Ovary (tissue), 3 donors: ENCODE measurements around the gene KIF5A.

Experiments used
- EP300 ChIP-seq: sonication (generic); formaldehyde crosslinking; IDR thresholded peaks from one replicate; pipeline ENCODE4 v1.6.1; 2017; ENCODE audit warnings: antibody characterized with exemption
- POLR2A ChIP-seq: fragments of 450-650 bp; IDR thresholded peaks from one replicate; pipeline ENCODE4 v1.6.1; 2017; ENCODE audit warnings: antibody characterized with exemption, mild to moderate bottlenecking, moderate library complexity
- TF ChIP-seq, protein P1 (sequence below), 3 donors: fragments of 450-650 bp in 2 of 3; fragments of 200-600 bp in 1 of 3; IDR thresholded peaks; one replicate each; pipeline versions ENCODE4 v1.5.1 to v1.8.0; 2016 to 2022; ENCODE audit warnings: antibody characterized with exemption in 3 of 3, mild to moderate bottlenecking in 1 of 3
- donor health status: DM: no; HTN: no; CAD: no.

DNA sequence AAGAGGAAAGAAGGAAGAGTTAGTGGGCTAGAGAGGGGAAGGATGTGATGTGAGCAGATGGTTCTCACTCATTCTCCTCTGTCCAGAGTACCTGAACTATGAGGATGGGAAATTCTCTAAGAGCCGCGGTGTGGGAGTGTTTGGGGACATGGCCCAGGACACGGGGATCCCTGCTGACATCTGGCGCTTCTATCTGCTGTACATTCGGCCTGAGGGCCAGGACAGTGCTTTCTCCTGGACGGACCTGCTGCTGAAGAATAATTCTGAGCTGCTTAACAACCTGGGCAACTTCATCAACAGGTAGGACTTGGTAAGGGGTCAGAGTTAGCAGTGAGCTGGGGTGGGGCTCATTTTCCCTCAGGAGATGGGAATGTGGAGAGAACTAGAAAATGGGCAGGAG, 37.2 kb upstream of the KIF5A start:
- TF ChIP-seq POLR2A (no peak), EP300 (no peak)
- TF ChIP-seq, protein P1, sequence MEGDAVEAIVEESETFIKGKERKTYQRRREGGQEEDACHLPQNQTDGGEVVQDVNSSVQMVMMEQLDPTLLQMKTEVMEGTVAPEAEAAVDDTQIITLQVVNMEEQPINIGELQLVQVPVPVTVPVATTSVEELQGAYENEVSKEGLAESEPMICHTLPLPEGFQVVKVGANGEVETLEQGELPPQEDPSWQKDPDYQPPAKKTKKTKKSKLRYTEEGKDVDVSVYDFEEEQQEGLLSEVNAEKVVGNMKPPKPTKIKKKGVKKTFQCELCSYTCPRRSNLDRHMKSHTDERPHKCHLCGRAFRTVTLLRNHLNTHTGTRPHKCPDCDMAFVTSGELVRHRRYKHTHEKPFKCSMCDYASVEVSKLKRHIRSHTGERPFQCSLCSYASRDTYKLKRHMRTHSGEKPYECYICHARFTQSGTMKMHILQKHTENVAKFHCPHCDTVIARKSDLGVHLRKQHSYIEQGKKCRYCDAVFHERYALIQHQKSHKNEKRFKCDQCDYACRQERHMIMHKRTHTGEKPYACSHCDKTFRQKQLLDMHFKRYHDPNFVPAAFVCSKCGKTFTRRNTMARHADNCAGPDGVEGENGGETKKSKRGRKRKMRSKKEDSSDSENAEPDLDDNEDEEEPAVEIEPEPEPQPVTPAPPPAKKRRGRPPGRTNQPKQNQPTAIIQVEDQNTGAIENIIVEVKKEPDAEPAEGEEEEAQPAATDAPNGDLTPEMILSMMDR (IDR thresholded peaks at IDR 0.05), result no peak
